Stimulated activated CD8-positive, alpha-beta memory T cell treated with anti-CD3 and anti-CD28 coated beads, Interleukin-4, amount 100 ng/mL, for 48 hours (primary cell): Measurements from ENCODE around the gene IQSEC1.
"Not testable (repeated sequence)": the region's sequence is repeated elsewhere in the genome, so short reads cannot be mapped to it uniquely, and the experiment has no call there.

Experiments
- DNase-seq: peaks from one replicate; pipeline ENCODE4 v3.0.0-alpha.2; 2020

Gene IQSEC1

GRCh38 chr3:12853847-12854246 lies 219.4 kb downstream of the IQSEC1 start:
- not testable (repeated sequence) for DNase-seq

- no peak for DNase-seq
Measured at GRCh38 chr3:12852201-12852600, 221.0 kb downstream of the IQSEC1 start.
